D721Med (cell line): ENCODE data around the gene GABPB1.

Experiments
- DNase-seq: peaks from one replicate; pipeline ENCODE4 v3.0.0; 2011; ENCODE audit warnings: low spot score; ENCODE audit not compliant: insufficient read length
- FAIRE-seq: peaks from 2 replicates; lab custom pipeline; 2011; peaks lifted over from hg19 to GRCh38; lab: Jason Lieb, UNC
- CTCF ChIP-seq: IDR thresholded peaks from 2 replicates; pipeline ENCODE4 v1.5.1; 2012; ENCODE audit warnings: mild to moderate bottlenecking, control low read depth; ENCODE audit not compliant: insufficient read depth; ENCODE audit errors: missing control alignments

The GABPB1 gene

DNA sequence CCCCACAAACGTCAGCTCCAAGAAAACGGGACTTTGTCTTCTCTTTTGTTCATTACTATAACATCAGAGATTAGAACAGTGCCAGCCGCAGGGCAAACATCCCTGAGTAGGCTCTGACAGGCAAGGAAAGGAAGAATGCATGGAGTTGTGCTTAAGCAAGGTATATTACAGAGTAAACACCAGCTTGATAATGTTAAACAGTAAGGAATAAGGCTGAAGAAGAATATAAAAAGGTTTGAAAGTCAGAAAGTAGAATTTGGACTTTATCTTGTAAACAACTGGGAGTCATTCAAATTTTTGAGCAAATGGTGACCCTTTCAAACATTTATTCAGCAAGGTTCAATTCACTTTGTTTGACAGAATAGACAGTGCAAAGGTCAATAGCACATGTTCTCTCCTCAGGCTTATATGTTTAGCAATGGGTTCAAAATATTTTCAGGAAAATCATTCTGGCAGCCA is 11.0 kb downstream of the GABPB1 start:
- DNase-seq (no peak), FAIRE-seq (no peak)
- no peak for TF ChIP-seq CTCF

- no peak for TF ChIP-seq CTCF
- FAIRE-seq: no peak
- DNase-seq: no peak
Observed at GRCh38 chr15:50341616-50342136, 13.3 kb downstream of the GABPB1 start.

DNA sequence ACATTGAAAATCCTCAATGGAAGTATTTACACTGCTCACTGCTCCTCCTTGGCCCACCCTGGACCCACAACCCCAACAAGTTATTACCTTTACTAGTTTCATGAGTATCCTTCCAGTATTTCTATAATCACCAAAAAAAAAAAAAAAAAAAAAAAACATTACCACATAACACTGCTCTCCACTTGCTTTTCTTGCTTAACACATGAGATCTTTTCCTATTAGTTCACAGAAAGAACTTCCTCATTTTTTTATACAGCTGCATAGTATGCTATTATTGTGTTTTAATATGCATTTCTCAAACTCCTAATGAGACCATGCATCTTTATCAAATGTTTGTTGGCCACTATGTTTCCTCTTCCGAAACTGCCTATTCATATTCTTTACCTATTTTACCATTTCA is 14.6 kb downstream of the GABPB1 start:
- FAIRE-seq (no peak), DNase-seq (no peak)
- TF ChIP-seq CTCF: no peak

DNA sequence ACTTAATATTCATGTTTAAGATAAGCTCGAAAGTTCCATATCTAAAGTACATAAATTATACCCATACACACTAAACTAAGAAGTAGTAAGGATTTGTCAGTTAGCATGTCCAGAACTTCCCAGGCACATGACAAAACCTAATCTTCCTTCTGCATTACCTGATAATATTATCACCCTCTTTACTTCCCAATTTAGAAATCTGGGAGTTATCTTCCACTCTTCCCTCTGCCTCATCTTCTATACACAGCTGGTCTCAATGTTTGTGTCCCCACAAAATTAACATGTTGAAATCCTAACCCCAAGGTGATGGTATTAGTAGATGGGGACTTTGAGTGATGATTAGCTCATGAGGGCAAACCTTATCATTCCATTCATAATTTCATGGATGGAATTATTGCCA is 15.3 kb downstream of the GABPB1 start:
- TF ChIP-seq CTCF: no peak
- DNase-seq: no peak
- no peak for FAIRE-seq

DNA sequence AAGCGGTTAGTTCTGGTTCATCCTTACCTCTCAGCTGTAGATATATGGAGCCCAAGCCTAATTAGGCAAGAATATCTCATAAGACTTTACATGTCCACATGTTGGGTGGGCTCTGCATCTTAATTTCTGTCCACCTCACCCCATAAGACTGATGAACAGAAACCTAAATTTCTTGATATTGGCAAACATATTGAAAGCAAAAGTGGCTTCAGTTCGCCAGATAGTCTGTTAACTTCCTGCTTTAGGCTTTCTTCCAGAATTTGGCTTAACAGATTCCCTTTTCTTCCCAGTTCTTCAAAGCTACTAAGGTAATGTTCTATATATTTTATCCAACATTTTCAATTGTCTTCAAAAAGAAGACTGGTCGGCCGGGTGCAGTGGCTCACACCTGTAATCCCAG is 19.7 kb downstream of the GABPB1 start:
- TF ChIP-seq CTCF: no peak
- DNase-seq (no peak), FAIRE-seq (no peak)

DNA sequence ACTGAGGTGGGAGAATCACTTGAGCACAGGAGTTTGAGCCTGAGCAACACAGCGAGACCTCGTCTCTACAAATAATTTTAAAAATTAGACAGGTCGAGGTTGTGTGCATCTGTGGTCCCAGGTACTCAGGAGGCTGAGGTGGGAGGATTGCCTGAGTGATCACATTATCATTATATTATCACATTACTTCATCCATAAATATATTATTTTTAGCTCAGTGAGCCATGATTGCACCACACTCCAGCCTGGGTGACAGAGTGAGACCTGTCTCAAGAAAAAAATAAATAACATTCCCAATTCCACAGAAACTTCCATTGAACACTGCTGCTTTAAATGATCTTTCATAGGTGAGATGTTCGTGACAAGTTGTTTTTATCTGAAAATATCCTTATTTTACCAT is 21.8 kb downstream of the GABPB1 start:
- TF ChIP-seq CTCF: no peak
- FAIRE-seq (no peak), DNase-seq (no peak)

GRCh38 chr15:50330921-50331320 is 24.1 kb downstream of the GABPB1 start:
- DNase-seq (no peak), FAIRE-seq (no peak)
- TF ChIP-seq CTCF: no peak
